ENCODE results near the gene TMPRSS12. TPM values are rescaled to one million over a fixed set of nuclear protein-coding genes. Genes with fewer than 3 reads are reported as not detected.

Gene TMPRSS12
- total and polyA plus RNA-seq, 2 donors (not counting 1 experiment from before 2014, with no cell fraction given) = not detected

DNA sequence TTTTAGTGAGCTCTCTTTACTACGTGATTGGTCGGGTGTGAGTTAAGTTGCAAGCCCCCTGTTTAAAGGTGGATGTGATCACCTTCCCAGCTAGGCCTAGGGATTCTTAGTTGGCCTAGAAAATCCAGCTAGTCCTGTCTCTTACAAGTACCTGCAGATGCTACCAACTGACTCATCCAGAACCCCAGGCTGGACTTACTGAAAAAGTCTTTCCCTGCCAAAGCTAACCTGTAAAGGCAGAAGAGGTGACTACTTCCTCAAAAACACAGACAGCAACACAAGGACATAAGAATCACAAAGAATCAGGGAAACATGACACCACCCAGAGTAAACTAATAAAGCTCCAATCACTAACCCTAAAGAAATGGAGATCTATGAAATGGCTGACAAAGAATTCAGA, 70.5 kb downstream of the TMPRSS12 start:
- no peaks in the 10 kb centered on the region for H3K27me3 ChIP-seq (replicated peaks in 1 of 4; ENCODE audit: control extremely low read depth in 1 of 4, control insufficient read depth in 3 of 4, insufficient read depth in 4 of 4, low read length in 3 of 4)
- H3K79me2 ChIP-seq (ENCODE audit: control insufficient read depth, insufficient read depth, low read length) = no peaks in the 10 kb centered on the region
- 100% methylated on average over 2 of the region's 2 CpGs for WGBS (ENCODE audit: insufficient coverage)
- Mint-ChIP-seq H3K4me1 (no peaks in the 10 kb centered on the region), H3K9me3 (ENCODE audit: insufficient read depth) (peaks cover 9% of the 10 kb centered on the region), H3K27me3 (no peaks in the 10 kb centered on the region), H3K4me3 (no peak overlapping the region), H3K27ac (no peak overlapping the region)
- POLR2A ChIA-PET = interaction anchor here (1.5 kb wide), 1 partner anchor 10 kb away, joined by 3 read pairs; no protein-coding TSS in a partner anchor
- ATAC-seq (ENCODE audit: low read depth) (no peak), DNase-seq (no peak)
- H4K20me1 ChIP-seq (ENCODE audit: control insufficient read depth, insufficient read depth, low read length, poor library complexity, severe bottlenecking) = no peaks in the 10 kb centered on the region
- no peak overlapping the region for H2AFZ ChIP-seq (ENCODE audit: insufficient read depth, low read depth, low read length, poor library complexity, severe bottlenecking)
- no peak overlapping the region for H3K9ac ChIP-seq (ENCODE audit: low read length)
- H3K27ac ChIP-seq (ENCODE audit: low read length in 2 of 2) = no peak overlapping the region
- H3K36me3 ChIP-seq (replicated peaks in 1 of 2; ENCODE audit: control extremely low read depth in 1 of 2, control insufficient read depth in 1 of 2, extremely low read depth in 1 of 2, insufficient read depth in 2 of 2, low read length in 1 of 2) = no peaks in the 10 kb centered on the region
- peaks cover 0 to 28% (median 23%) of the 10 kb centered on the region in 3 donors for H3K9me3 ChIP-seq (ENCODE audit: control extremely low read depth in 1 of 3, control insufficient read depth in 2 of 3, insufficient read depth in 1 of 3, low read length in 2 of 3)
- H3K4me2 ChIP-seq (replicated peaks; ENCODE audit: low read depth, low read length, poor library complexity, severe bottlenecking) = no peak overlapping the region
- H3K4me3 ChIP-seq (ENCODE audit: control extremely low read depth in 1 of 5, extremely low read depth in 1 of 5, insufficient read depth in 1 of 5, low read depth in 2 of 5, low read length in 4 of 5) = no peak overlapping the region
- intact Hi-C loops (cut with micrococcal nuclease) = no loop called here
- CTCF ChIA-PET = interaction anchor here (1.6 kb wide), 1 partner anchor 11 kb away, joined by 5 read pairs; a partner anchor contains a TSS
- no peaks in the 10 kb centered on the region for H3K4me1 ChIP-seq (ENCODE audit: control insufficient read depth in 2 of 2, insufficient read depth in 2 of 2, low read length in 2 of 2)
- TF ChIP-seq EZH2 (IDR thresholded peaks at IDR 0.05; ENCODE audit: borderline replicate concordance, insufficient read depth, low read depth, low read length, poor library complexity, severe bottlenecking) = no peak
- TF ChIP-seq, protein P1, sequence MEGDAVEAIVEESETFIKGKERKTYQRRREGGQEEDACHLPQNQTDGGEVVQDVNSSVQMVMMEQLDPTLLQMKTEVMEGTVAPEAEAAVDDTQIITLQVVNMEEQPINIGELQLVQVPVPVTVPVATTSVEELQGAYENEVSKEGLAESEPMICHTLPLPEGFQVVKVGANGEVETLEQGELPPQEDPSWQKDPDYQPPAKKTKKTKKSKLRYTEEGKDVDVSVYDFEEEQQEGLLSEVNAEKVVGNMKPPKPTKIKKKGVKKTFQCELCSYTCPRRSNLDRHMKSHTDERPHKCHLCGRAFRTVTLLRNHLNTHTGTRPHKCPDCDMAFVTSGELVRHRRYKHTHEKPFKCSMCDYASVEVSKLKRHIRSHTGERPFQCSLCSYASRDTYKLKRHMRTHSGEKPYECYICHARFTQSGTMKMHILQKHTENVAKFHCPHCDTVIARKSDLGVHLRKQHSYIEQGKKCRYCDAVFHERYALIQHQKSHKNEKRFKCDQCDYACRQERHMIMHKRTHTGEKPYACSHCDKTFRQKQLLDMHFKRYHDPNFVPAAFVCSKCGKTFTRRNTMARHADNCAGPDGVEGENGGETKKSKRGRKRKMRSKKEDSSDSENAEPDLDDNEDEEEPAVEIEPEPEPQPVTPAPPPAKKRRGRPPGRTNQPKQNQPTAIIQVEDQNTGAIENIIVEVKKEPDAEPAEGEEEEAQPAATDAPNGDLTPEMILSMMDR (IDR thresholded peaks at IDR 0.05) = no peak

- no peak overlapping the region for H3K4me2 ChIP-seq (replicated peaks; ENCODE audit: low read depth, low read length, poor library complexity, severe bottlenecking)
- Mint-ChIP-seq H3K9me3 (ENCODE audit: insufficient read depth) (peaks cover 9% of the 10 kb centered on the region), H3K4me1 (peaks cover 2% of the 10 kb centered on the region), H3K27ac (no peak overlapping the region), H3K4me3 (no peak overlapping the region), H3K27me3 (no peaks in the 10 kb centered on the region)
- no peak overlapping the region for H3K9ac ChIP-seq (ENCODE audit: low read length)
- H3K79me2 ChIP-seq (ENCODE audit: control insufficient read depth, insufficient read depth, low read length) = no peaks in the 10 kb centered on the region
- no peak overlapping the region for H2AFZ ChIP-seq (ENCODE audit: insufficient read depth, low read depth, low read length, poor library complexity, severe bottlenecking)
- intact Hi-C loops (cut with micrococcal nuclease) = no loop called here
- TF ChIP-seq, protein P1 (IDR thresholded peaks at IDR 0.05) = no peak
- no peak for TF ChIP-seq EZH2 (IDR thresholded peaks at IDR 0.05; ENCODE audit: borderline replicate concordance, insufficient read depth, low read depth, low read length, poor library complexity, severe bottlenecking)
- POLR2A ChIA-PET = interaction anchor here (1.5 kb wide), 1 partner anchor 9 kb away, joined by 3 read pairs; no protein-coding TSS in a partner anchor
- no peaks in the 10 kb centered on the region for H4K20me1 ChIP-seq (ENCODE audit: control insufficient read depth, insufficient read depth, low read length, poor library complexity, severe bottlenecking)
- H3K4me3 ChIP-seq (ENCODE audit: control extremely low read depth in 1 of 5, extremely low read depth in 1 of 5, insufficient read depth in 1 of 5, low read depth in 2 of 5, low read length in 4 of 5) = no peak overlapping the region
- no peaks in the 10 kb centered on the region for H3K4me1 ChIP-seq (ENCODE audit: control insufficient read depth in 2 of 2, insufficient read depth in 2 of 2, low read length in 2 of 2)
- DNase-seq (no peak), ATAC-seq (ENCODE audit: low read depth) (no peak)
- peaks cover 0 to 28% (median 23%) of the 10 kb centered on the region in 3 donors for H3K9me3 ChIP-seq (ENCODE audit: control extremely low read depth in 1 of 3, control insufficient read depth in 2 of 3, insufficient read depth in 1 of 3, low read length in 2 of 3)
- no peaks in the 10 kb centered on the region for H3K36me3 ChIP-seq (replicated peaks in 1 of 2; ENCODE audit: control extremely low read depth in 1 of 2, control insufficient read depth in 1 of 2, extremely low read depth in 1 of 2, insufficient read depth in 2 of 2, low read length in 1 of 2)
- CTCF ChIA-PET = interaction anchor here (0.6 kb wide), 1 partner anchor 28 kb away, joined by 3 read pairs; no protein-coding TSS in a partner anchor
- H3K27ac ChIP-seq (ENCODE audit: low read length in 2 of 2) = no peak overlapping the region
- 84% methylated on average over 5 of the region's 6 CpGs for WGBS (ENCODE audit: insufficient coverage)
- no peaks in the 10 kb centered on the region for H3K27me3 ChIP-seq (replicated peaks in 1 of 4; ENCODE audit: control extremely low read depth in 1 of 4, control insufficient read depth in 3 of 4, insufficient read depth in 4 of 4, low read length in 3 of 4)
Observed at GRCh38 chr12:50914872-50915484, 72.3 kb downstream of the TMPRSS12 start.

Data from B cell (primary cell).